Stimulated activated naive B cell treated with anti-CD40 and anti-IgM and Interleukin-4, amounts not matched to agents 10 μg/mL and 1 μg/mL and 100 μg/mL, for 72 hours (primary cell): Measurements from ENCODE around the gene DYRK2.
A peak's percentile ranks its signal among the peaks of the same experiment; 100 is the strongest.

Source experiments
- ATAC-seq, 2 donors: fragments of 150-1000 bp; cut with Tn5 transposase; replicated peaks; 2 replicates each; pipeline ENCODE4 v1.10.0; 2021; ENCODE audit warnings: moderate library complexity in 1 of 2
- DNase-seq: peaks from one replicate; pipeline ENCODE4 v3.0.0; 2021
- H3K27ac Mint-ChIP-seq: one replicate; pipeline ENCODE4 v1.8.0; 2022; ENCODE audit warnings: mild to moderate bottlenecking, mixed read lengths
- H3K27me3 Mint-ChIP-seq, 2 donors: one replicate each; pipeline ENCODE4 v1.8.0; 2022; ENCODE audit warnings: mixed read lengths in 2 of 2
- H3K36me3 Mint-ChIP-seq, 2 donors: one replicate each; pipeline ENCODE4 v1.8.0; 2022; ENCODE audit warnings: mixed read lengths in 2 of 2, mild to moderate bottlenecking in 1 of 2
- H3K4me1 Mint-ChIP-seq, 2 donors: one replicate each; pipeline ENCODE4 v1.8.0; 2022; ENCODE audit warnings: mixed read lengths in 2 of 2, mild to moderate bottlenecking in 1 of 2
- H3K4me3 Mint-ChIP-seq, 2 donors: one replicate each; pipeline ENCODE4 v1.8.0; 2022; ENCODE audit warnings: mild to moderate bottlenecking in 2 of 2, mixed read lengths in 2 of 2, moderate library complexity in 1 of 2
- H3K9me3 Mint-ChIP-seq, 2 donors: one replicate each; pipeline ENCODE4 v1.8.0; 2022; ENCODE audit warnings: mixed read lengths in 2 of 2, mild to moderate bottlenecking in 1 of 2

DYRK2 gene

DNA sequence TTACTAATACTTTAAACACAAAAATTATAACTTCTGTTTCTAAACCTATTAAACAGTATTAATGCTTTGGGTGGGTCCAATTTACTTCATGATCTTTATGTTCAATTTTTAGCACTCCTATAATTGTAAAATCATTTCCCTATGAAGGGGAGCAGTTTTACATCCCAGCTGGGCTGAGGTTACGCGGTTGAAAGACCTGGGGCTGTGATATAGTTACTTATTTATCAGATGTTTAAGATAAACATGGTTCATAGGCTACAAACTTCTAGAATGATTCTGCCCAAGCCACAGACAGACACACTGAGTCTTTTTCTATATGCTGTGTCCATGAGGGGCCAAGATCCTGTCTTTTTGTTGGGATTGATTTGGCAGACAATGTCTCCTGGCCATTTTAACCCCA is 44.4 kb downstream of the DYRK2 start:
- H3K27me3 Mint-ChIP-seq, result peaks cover 8 to 14% of the 10 kb centered on the region in 2 donors
- peaks cover 5 to 8% of the 10 kb centered on the region in 2 donors for H3K36me3 Mint-ChIP-seq
- H3K4me1 Mint-ChIP-seq, result peaks cover 14 to 38% of the 10 kb centered on the region in 2 donors
- no peak overlapping the region for H3K4me3 Mint-ChIP-seq
- no peak overlapping the region for H3K27ac Mint-ChIP-seq
- DNase-seq (no peak), ATAC-seq (peak; percentile 38 to 47)
- H3K9me3 Mint-ChIP-seq, result peaks cover 0 to 3% of the 10 kb centered on the region in 2 donors

DNA sequence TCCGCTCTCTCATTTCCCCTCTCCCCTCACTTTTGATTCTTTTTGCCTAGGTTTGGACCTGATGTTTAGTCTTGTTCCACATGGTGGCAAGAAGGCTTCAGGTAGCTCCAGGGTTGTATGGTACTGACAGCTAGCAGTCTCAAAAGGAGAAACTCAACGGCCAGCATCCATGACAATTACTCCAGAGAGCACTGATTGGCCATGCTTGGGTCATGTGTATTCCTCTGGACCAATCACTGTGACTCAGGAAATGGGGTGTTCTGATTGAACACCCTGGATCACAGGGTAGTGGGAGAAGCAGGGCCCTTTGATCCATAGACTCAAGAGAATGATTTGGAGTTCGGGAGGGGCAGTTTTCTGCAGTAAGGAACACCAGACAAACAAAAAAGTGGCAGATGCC is 45.3 kb downstream of the DYRK2 start:
- ATAC-seq, result no peak
- Mint-ChIP-seq H3K27me3 (peaks cover 8 to 14% of the 10 kb centered on the region in 2 donors), H3K36me3 (peaks cover 5 to 8% of the 10 kb centered on the region in 2 donors), H3K4me1 (peaks cover 17 to 46% of the 10 kb centered on the region in 2 donors), H3K27ac (no peak overlapping the region), H3K4me3 (no peak overlapping the region), H3K9me3 (peaks cover 0 to 3% of the 10 kb centered on the region in 2 donors)
- DNase-seq, result no peak

DNA sequence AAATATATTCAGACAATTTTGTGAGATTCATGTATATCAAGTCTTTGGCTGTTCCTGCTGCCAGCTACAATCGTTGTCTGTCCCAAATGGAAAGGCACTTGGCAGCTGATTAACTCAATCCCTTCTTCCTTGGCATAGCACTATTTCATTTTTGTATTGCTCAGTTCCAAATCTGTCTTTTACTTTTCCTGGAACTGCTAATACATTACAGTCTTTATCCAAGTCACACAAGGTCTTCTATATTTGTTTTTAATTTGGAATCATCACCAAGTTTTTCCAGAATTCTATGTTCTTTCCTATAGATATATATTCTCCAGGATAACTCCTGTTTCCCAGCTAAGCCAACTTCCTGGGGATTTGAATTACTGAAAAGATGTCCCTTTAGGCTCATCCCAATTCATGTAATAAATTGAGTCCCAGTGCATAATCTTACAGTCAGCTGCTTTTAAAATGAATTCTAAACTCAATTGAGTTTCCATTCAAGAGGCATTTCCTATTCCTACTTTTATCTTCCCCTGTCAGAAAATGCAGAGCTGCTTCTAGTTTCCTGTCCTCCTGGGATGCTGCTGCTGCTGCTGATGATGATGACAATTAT is 45.9 kb downstream of the DYRK2 start:
- no peak for ATAC-seq
- peaks cover 8 to 14% of the 10 kb centered on the region in 2 donors for H3K27me3 Mint-ChIP-seq
- H3K9me3 Mint-ChIP-seq, result peaks cover 0 to 3% of the 10 kb centered on the region in 2 donors
- no peak overlapping the region for H3K27ac Mint-ChIP-seq
- DNase-seq, result no peak
- H3K36me3 Mint-ChIP-seq, result peaks cover 5 to 8% of the 10 kb centered on the region in 2 donors
- H3K4me3 Mint-ChIP-seq, result no peak overlapping the region
- H3K4me1 Mint-ChIP-seq, result peaks cover 19 to 50% of the 10 kb centered on the region in 2 donors

DNA sequence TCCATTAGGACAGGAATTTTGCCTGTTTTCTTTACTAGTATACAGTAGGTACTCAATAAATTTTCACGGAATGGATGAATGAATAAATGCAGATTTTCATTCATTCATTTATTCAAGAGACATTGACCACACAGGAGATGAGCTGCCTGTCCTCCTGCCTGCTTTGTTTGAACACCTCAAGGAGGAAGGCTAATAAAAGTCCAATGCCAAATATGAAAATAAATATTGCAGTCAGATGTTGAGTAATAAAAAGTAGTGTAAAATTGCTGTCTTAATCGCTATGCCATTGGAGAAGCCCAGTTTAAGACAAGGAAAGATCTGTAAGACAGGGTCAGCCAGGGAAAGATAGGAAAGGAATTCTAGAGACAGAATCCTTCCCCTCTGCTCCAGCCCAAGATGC is 47.4 kb downstream of the DYRK2 start:
- Mint-ChIP-seq H3K9me3 (peaks cover 0 to 3% of the 10 kb centered on the region in 2 donors), H3K4me1 (peaks cover 25 to 57% of the 10 kb centered on the region in 2 donors), H3K36me3 (peaks cover 5 to 8% of the 10 kb centered on the region in 2 donors), H3K27me3 (peaks cover 8 to 14% of the 10 kb centered on the region in 2 donors), H3K27ac (no peak overlapping the region), H3K4me3 (no peak overlapping the region)
- no peak for DNase-seq
- no peak for ATAC-seq

DNA sequence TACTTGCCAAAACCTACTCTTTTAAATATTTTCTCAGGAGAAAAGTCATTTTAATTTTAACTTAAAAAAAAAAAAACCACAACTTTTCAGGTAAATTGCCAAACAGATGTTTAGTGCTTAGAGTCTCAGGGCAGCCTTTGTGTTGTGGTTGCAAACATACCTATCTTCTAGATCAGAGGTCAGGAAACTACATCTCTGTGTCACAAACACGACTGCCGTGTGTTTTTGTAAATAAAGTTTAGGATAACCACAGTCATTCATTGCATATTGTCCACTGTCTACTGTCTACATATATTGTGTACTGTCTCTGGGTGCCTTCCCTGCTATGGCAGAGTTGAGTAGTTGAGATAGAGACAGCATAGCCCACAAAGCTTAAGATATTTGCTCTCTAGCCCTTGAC is 48.9 kb downstream of the DYRK2 start:
- no peak for ATAC-seq
- Mint-ChIP-seq H3K27ac (no peak overlapping the region), H3K36me3 (peaks cover 2 to 3% of the 10 kb centered on the region in 2 donors), H3K27me3 (peaks cover 7 to 16% of the 10 kb centered on the region in 2 donors), H3K9me3 (peaks cover 0 to 3% of the 10 kb centered on the region in 2 donors), H3K4me3 (no peak overlapping the region), H3K4me1 (peaks cover 23 to 46% of the 10 kb centered on the region in 2 donors)
- DNase-seq, result no peak

DNA sequence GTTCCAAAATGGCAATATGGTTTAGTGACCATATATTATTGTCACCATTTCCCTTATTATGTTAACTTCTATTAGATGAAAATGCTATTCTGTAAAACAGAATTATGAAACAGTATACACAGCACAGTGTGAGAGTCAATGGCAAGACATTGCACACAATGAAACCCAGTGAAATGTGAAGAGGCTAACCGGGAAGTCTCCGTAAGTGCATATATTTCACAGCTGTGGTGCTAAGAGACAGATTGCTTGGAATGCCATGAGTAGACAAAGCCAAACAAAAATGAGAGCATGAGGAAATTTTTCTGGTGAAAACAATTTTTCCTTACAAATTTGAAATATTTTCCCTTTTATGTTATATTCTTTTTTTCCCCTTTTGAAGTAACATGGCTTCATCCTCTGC is 49.4 kb downstream of the DYRK2 start:
- Mint-ChIP-seq H3K4me3 (no peak overlapping the region), H3K36me3 (peaks cover 2 to 3% of the 10 kb centered on the region in 2 donors), H3K27ac (no peak overlapping the region), H3K9me3 (peaks cover 0 to 3% of the 10 kb centered on the region in 2 donors), H3K4me1 (peaks cover 23 to 45% of the 10 kb centered on the region in 2 donors), H3K27me3 (peaks cover 9 to 16% of the 10 kb centered on the region in 2 donors)
- ATAC-seq, result no peak
- no peak for DNase-seq

DNA sequence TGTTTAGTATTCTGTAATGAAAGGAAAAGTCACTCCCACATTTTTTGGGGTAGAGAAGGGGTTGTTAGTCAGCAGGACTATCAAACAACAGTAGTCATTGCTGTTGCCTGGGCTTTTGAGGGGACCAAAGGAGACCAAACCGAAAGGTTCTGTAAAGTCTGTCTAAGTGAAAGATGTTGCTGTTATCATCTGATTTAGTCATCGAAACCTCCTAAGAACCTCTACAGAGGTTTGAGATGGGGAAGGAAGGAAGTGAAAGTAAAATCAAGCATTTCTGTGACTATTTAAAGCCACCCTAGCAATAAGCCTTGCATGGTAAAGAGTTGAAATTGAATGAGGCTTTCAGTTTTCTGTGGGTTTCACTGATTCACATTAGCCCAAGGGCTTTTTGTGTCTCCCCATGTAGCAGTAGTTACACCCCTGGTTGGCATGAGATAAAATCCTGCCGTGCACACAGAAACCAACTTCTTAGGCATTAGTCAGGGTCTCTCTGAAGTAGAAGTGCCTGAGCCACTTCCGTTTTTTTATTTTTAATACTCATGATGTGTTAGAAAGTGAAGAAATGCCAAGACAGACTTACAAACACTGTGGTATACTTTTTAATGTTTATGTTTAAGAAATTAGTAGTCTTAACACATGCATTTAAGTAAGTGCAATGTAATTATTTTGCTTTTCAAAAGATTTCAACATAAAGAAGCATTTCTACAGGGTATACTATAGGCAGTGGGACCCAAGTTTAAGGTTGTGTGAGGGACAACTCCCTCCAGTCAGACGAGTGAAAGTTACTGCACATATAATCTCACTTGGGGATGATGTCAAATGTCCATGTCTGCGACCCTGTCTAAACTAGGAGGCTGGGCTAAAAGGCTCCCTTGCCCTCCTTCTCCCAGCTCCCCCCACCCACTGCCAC is 50.4 kb downstream of the DYRK2 start:
- ATAC-seq (peak; percentile 93 to 95), DNase-seq (peak; percentile 72)
- Mint-ChIP-seq H3K4me1 (peaks cover 21 to 36% of the 10 kb centered on the region in 2 donors), H3K27me3 (peaks cover 9 to 17% of the 10 kb centered on the region in 2 donors), H3K27ac (peak overlapping the region; percentile 47), H3K36me3 (peaks cover 0 to under 1% of the 10 kb centered on the region in 2 donors), H3K9me3 (peaks cover 0 to under 1% of the 10 kb centered on the region in 2 donors), H3K4me3 (peak overlapping the region; percentile 72 to 78)

DNA sequence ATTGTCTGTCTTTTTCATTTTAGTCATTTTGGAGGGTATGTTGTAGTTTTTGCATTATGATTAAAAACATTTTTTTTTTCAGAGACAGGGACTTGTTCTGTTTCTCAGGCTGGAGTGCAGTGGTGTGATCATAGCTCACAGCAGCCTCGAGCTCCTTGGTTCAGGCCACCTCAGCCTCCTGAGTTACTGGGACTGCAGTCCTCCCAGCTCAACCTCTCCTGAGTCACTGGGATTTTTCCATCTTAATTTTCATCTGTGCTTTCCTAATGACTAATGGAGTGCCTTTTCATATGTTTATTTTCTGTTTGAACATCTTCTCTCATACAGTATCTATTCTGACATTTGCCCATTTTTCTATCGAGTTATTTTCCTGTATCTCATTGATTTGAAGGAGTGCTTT is 52.6 kb downstream of the DYRK2 start:
- Mint-ChIP-seq H3K4me1 (peaks cover 24 to 34% of the 10 kb centered on the region in 2 donors), H3K4me3 (no peak overlapping the region), H3K27ac (no peak overlapping the region), H3K9me3 (no peaks in the 10 kb centered on the region), H3K36me3 (no peaks in the 10 kb centered on the region), H3K27me3 (peaks cover 15 to 31% of the 10 kb centered on the region in 2 donors)
- DNase-seq (no peak), ATAC-seq (no peak)

DNA sequence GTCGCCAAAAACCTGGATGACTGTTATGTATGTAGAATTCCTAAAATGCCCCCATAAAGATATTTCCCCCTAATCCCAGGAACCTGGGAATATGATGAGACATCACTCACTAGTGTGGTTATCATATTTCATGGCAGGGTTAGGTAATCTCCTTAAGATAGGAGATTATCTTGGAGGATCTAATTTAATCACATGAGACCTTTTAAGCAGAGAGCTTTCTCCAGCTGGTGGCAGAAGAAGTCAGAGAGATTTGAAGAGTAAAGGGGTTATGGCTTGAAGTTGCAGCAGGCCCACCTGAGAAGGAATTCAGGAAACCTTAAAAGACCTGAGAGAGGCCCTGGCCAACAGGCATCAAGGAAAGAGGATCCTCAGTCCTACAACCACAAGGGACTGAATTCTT is 53.6 kb downstream of the DYRK2 start:
- Mint-ChIP-seq H3K36me3 (no peaks in the 10 kb centered on the region), H3K4me1 (peaks cover 24 to 34% of the 10 kb centered on the region in 2 donors), H3K9me3 (no peaks in the 10 kb centered on the region), H3K4me3 (no peak overlapping the region), H3K27ac (no peak overlapping the region), H3K27me3 (peaks cover 15 to 33% of the 10 kb centered on the region in 2 donors)
- no peak for DNase-seq
- no peak for ATAC-seq

DNA sequence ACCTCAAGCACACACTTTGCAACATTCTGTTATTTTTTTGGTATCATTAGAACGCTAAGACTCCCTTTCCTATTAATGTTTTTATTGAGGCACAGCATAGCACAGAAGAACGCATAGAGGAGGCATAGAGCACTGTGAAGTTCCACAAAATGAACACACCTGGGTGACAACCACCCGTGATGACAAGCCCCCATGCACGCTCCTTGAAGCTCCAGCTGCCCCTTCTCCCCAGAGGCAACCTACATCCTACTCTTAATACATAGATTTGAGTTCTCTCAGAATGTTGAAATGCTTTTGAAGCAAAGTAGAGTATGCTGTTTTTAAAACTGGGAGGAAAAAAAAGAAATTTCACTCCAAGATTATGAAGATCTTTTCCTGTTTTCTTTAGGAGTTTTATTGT is 55.5 kb downstream of the DYRK2 start:
- H3K4me3 Mint-ChIP-seq, result no peak overlapping the region
- no peak for ATAC-seq
- peaks cover 20 to 22% of the 10 kb centered on the region in 2 donors for H3K4me1 Mint-ChIP-seq
- no peak overlapping the region for H3K27ac Mint-ChIP-seq
- no peaks in the 10 kb centered on the region for H3K9me3 Mint-ChIP-seq
- H3K36me3 Mint-ChIP-seq, result no peaks in the 10 kb centered on the region
- no peak for DNase-seq
- H3K27me3 Mint-ChIP-seq, result peaks cover 15 to 33% of the 10 kb centered on the region in 2 donors

DNA sequence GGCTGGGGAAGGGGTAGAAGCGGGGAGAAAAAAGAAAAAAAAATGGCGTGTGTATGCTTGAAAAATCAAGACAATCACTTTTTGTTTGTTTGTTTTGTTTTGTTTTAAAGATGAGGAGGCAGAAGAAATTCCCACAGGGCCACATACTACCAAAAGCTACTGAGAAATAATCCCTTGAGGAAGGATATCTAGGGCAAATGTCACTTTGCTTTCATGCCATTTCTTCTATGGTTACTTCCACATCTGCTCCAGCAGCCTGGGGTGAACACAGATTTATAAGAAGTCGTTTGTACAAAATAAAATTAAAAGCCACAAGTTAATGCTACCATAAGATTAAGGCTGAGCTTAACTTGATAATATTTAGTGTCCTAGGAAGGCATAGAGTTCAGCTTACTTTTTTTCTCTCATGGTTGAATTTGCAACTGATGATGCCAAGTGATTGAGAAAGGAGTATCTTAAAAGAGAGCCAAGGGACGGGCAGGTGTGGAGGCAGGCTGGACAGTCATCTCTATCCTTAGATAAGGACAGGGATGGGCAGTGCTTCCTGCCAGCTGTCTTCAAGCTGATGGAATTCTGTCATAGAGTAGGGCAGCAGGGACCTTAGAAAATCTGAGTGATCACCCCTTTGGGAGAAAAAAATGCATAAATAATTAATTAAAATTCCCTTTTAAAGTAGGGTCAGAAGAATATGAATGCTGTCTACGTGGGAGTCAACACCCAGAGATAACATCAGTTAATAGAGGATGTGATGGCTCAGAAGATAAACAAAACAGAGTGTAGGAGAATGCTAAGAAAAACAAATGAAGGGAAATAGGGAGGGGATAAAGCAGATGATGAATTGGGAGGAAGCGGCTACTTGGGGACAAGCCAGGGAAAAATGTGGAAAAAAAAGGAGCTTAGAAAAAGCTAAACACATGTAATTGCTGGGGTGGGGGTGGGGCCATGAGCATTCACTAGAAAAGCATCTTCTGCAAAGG is 57.1 kb downstream of the DYRK2 start:
- H3K4me1 Mint-ChIP-seq, result peaks cover 19 to 21% of the 10 kb centered on the region in 2 donors
- H3K4me3 Mint-ChIP-seq, result no peak overlapping the region
- H3K9me3 Mint-ChIP-seq, result no peaks in the 10 kb centered on the region
- DNase-seq (no peak), ATAC-seq (no peak)
- H3K27me3 Mint-ChIP-seq, result peaks cover 15 to 33% of the 10 kb centered on the region in 2 donors
- H3K27ac Mint-ChIP-seq, result no peak overlapping the region
- H3K36me3 Mint-ChIP-seq, result no peaks in the 10 kb centered on the region

DNA sequence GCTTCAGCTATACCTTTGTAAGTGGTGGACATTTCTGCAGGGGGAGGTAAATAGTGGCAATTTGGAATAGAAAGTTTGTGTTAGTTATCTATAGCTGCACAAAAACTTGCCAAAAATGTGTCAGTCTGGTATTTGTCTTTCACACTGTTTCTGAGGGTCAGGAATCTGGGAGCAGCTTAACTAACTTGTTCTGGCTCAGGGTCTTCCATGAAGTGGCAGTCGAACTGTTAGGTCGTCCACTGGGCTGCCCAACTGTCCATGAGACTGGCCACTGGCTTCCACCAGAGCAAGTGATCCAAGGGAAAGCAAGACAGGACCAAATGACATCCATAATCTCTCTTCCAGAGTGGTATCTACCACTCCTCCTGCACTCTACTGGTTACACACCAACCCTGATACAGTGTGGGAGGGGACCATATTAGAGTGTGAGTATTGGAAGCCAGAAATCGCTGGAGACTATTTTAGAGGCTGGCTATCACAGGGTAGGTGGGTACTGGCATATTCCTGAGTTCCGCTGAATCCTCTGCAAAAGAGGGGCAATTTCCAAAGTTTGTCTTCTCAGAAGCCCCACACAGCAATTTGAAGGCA is 60.9 kb downstream of the DYRK2 start:
- Mint-ChIP-seq H3K36me3 (peaks cover 0 to 3% of the 10 kb centered on the region in 2 donors), H3K4me1 (peaks cover 18 to 23% of the 10 kb centered on the region in 2 donors), H3K9me3 (no peaks in the 10 kb centered on the region), H3K27ac (no peak overlapping the region), H3K27me3 (peaks cover 4 to 17% of the 10 kb centered on the region in 2 donors), H3K4me3 (no peak overlapping the region)
- ATAC-seq, result no peak
- no peak for DNase-seq

DNA sequence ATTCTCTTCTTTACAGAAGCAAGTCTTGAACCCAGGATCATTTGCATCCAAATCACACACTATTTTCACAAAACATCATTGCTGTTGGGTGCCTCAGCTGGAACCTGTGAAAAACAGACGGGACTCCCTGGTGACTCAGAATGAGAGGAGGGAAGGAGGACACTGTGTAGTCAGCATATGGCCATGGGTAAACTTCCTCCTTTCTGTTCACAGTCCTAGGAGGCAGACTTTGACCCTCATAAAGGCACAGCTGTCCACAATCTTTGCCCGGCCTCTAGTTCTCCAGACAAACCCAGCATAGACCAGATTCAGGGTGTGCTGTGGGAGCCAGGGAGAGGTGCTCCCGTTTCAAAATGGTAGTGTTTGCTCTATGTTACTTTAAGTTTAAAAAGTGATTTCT is 62.0 kb downstream of the DYRK2 start:
- Mint-ChIP-seq H3K9me3 (no peaks in the 10 kb centered on the region), H3K4me3 (no peak overlapping the region), H3K27ac (peak overlapping the region; percentile 0), H3K4me1 (peaks cover 12 to 22% of the 10 kb centered on the region in 2 donors), H3K36me3 (peaks cover 0 to 3% of the 10 kb centered on the region in 2 donors), H3K27me3 (peaks cover 0 to 7% of the 10 kb centered on the region in 2 donors)
- ATAC-seq (peak; percentile 97 to 98), DNase-seq (peak; percentile 13)
